Keratinocyte (primary cell): Measurements from ENCODE around the gene ISG20L2.

Experiments used
- EZH2 ChIP-seq: IDR thresholded peaks from one replicate; pipeline ENCODE4 v1.6.1; 2012; ENCODE audit warnings: inconsistent platforms, mild to moderate bottlenecking, low read length, moderate library complexity
- TF ChIP-seq, protein P1 (sequence below), 3 experiments: IDR thresholded peaks in 1 of 3; conservative IDR thresholded peaks in 1 of 3; optimal IDR thresholded peaks in 1 of 3; 2 replicates in 2 of 3; 3 replicates in 1 of 3; pipeline versions ENCODE3 to v1.5.1; 2011; ENCODE audit warnings: low read length in 3 of 3, mild to moderate bottlenecking in 3 of 3, moderate library complexity in 2 of 3, control low read depth in 1 of 3, inconsistent platforms in 1 of 3; ENCODE audit not compliant: insufficient read depth in 2 of 3; ENCODE audit errors: extremely low read depth in 1 of 3

DNA sequence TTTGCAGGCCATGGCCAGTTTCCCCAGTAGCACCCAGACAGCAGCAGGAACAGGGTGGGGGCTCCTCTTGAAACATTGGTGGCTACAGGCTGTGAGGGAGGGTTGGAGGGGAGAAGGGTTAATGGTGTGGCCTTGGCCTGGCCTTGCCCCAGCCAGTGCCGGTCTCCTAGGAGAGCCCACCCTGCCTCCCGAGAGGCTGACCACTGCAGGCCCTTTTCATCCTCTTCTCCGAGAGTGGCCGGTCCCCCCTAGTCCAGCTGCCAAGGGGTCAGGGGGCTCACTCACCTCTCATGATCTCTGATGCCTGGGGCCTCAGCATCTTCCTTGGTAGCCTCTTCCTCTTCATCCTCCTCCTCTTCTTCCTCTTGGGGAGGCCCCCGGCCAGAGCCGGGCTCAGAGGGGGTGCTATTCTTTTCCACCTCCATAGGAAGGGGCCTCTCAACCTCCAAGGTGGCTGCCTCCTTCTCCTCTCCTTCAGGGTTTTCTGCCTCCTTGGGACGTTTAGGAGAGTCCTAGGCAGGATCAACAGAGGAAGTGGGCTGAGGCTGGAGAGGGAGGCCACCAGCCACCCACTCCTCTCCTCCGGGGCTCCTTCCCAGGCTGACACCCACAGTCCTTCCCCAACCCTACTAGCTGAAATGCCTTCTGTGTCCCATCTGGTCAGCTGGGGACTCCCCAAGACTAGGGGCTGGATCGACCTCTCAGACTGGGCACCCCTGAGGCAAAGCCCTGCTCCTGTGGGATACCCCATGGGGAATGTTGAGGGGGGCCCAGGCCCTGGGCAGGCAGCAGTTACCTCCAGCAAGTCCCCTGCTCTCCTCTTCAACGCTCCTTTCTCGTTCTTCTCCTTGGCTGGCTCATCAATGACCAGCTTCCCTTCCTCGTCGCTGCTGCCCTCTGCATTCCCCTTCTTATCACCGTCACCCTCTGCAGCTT is 15.1 kb upstream of the ISG20L2 start:
- TF ChIP-seq, protein P1, sequence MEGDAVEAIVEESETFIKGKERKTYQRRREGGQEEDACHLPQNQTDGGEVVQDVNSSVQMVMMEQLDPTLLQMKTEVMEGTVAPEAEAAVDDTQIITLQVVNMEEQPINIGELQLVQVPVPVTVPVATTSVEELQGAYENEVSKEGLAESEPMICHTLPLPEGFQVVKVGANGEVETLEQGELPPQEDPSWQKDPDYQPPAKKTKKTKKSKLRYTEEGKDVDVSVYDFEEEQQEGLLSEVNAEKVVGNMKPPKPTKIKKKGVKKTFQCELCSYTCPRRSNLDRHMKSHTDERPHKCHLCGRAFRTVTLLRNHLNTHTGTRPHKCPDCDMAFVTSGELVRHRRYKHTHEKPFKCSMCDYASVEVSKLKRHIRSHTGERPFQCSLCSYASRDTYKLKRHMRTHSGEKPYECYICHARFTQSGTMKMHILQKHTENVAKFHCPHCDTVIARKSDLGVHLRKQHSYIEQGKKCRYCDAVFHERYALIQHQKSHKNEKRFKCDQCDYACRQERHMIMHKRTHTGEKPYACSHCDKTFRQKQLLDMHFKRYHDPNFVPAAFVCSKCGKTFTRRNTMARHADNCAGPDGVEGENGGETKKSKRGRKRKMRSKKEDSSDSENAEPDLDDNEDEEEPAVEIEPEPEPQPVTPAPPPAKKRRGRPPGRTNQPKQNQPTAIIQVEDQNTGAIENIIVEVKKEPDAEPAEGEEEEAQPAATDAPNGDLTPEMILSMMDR (optimal IDR thresholded peaks at IDR 0.05 in 1 of 3, IDR thresholded peaks at IDR 0.05 in 1 of 3, conservative IDR thresholded peaks at IDR 0.05 in 1 of 3; ENCODE audit: extremely low read depth in 1 of 3, insufficient read depth in 2 of 3, low read length in 3 of 3): no peak
- no peak for TF ChIP-seq EZH2
